ENCODE data around the gene MS4A2. TPM values are rescaled to one million over a fixed set of nuclear protein-coding genes. Genes with fewer than 3 reads are reported as not detected.

MS4A2 gene
- total and polyA plus RNA-seq, 2 donors (not counting 1 experiment from before 2014, with no cell fraction given), result not detected

DNA sequence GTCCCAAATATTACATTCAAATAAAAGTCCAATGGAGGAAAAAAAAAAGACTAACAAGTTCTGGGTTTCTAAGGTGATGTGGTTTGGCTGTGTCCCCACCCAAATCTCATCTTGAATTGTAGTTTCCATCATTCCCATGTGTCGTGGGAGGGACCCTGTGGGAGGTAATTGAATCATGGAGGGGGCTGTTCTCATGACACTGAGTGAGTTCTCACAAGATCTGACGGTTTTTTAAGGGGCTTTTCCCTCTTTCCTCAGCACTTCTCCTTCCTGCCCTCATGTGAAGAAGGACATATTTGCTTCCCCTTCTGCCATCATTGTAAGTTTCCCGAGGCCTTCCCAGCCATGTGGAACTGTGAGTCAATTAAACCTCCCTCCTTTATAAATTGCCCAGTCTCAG lies 7.9 kb upstream of the MS4A2 start:
- Histone ChIP-seq H3K4me2 (ENCODE audit: extremely low read depth, insufficient read depth, low read length) (no peak overlapping the region), H3K4me1 (ENCODE audit: control insufficient read depth, extremely low read depth, insufficient read depth, low read length) (no peaks in the 10 kb centered on the region), H3K79me2 (ENCODE audit: control insufficient read depth, insufficient read depth, low read length) (no peaks in the 10 kb centered on the region), H2AFZ (ENCODE audit: low read length) (no peak overlapping the region), H3K27me3 (ENCODE audit: control insufficient read depth, insufficient read depth, low read length) (no peaks in the 10 kb centered on the region), H3K9ac (ENCODE audit: insufficient read depth, low read length) (no peak overlapping the region), H3K27ac (ENCODE audit: insufficient read depth, low read length) (no peak overlapping the region), H3K4me3 (replicated peaks in 1 of 4; ENCODE audit: control extremely low read depth in 1 of 4, insufficient read depth in 1 of 4, low read depth in 3 of 4, low read length in 4 of 4) (no peak overlapping the region), H3K36me3 (ENCODE audit: control insufficient read depth, insufficient read depth, low read length) (no peaks in the 10 kb centered on the region), H3K9me3 (ENCODE audit: control insufficient read depth, insufficient read depth, low read depth, low read length) (no peaks in the 10 kb centered on the region), H4K20me1 (ENCODE audit: control insufficient read depth, extremely low read depth, insufficient read depth, low read length) (no peaks in the 10 kb centered on the region)
- no peak for DNase-seq (ENCODE audit: low read depth in 2 of 2)
- no peak for TF ChIP-seq EZH2 (IDR thresholded peaks at IDR 0.05; ENCODE audit: low read length, missing control alignments)
- TF ChIP-seq, protein P1, sequence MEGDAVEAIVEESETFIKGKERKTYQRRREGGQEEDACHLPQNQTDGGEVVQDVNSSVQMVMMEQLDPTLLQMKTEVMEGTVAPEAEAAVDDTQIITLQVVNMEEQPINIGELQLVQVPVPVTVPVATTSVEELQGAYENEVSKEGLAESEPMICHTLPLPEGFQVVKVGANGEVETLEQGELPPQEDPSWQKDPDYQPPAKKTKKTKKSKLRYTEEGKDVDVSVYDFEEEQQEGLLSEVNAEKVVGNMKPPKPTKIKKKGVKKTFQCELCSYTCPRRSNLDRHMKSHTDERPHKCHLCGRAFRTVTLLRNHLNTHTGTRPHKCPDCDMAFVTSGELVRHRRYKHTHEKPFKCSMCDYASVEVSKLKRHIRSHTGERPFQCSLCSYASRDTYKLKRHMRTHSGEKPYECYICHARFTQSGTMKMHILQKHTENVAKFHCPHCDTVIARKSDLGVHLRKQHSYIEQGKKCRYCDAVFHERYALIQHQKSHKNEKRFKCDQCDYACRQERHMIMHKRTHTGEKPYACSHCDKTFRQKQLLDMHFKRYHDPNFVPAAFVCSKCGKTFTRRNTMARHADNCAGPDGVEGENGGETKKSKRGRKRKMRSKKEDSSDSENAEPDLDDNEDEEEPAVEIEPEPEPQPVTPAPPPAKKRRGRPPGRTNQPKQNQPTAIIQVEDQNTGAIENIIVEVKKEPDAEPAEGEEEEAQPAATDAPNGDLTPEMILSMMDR (conservative IDR thresholded peaks at IDR 0.05 in 1 of 2, IDR thresholded peaks at IDR 0.05 in 1 of 2; ENCODE audit: low read depth in 1 of 2, low read length in 2 of 2), result no peak

DNA sequence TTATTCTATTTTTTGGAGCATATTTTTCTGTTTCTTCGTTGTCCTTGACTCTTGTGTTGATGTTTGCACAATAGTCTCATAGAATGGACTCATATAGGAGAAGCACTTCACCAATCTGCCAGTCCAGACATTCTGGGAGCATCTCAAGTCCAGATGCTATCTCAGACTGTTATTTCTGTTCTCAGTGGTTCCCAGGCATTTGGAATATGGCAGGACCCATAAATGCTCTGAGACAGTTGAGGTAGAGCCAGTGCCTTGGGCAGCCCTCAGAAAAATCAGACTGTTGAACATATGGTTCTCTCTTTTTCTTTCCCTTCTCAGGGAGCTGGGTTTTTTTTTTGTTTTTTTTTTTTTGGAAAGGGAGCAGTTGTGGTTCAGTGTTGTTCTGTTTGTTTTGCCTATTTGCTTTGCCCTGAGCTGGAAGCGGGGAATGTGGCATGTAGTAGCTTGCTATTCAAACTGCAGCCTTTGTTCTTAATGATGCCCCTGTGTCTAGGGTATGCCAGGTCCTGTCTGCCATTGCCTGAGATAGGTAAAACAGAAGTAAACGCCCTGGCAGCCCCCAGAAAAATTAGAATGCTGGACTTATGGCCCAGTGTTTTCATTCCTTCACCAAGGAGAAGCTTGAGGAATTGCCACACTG lies 3.7 kb upstream of the MS4A2 start:
- H3K27me3 ChIP-seq (ENCODE audit: control insufficient read depth, insufficient read depth, low read length), result no peaks in the 10 kb centered on the region
- TF ChIP-seq, protein P1 (conservative IDR thresholded peaks at IDR 0.05 in 1 of 2, IDR thresholded peaks at IDR 0.05 in 1 of 2; ENCODE audit: low read depth in 1 of 2, low read length in 2 of 2), result no peak
- no peak for TF ChIP-seq EZH2 (IDR thresholded peaks at IDR 0.05; ENCODE audit: low read length, missing control alignments)
- H3K9me3 ChIP-seq (ENCODE audit: control insufficient read depth, insufficient read depth, low read depth, low read length), result no peaks in the 10 kb centered on the region
- H2AFZ ChIP-seq (ENCODE audit: low read length), result no peak overlapping the region
- no peak overlapping the region for H3K9ac ChIP-seq (ENCODE audit: insufficient read depth, low read length)
- H3K36me3 ChIP-seq (ENCODE audit: control insufficient read depth, insufficient read depth, low read length), result no peaks in the 10 kb centered on the region
- H3K79me2 ChIP-seq (ENCODE audit: control insufficient read depth, insufficient read depth, low read length), result no peaks in the 10 kb centered on the region
- H4K20me1 ChIP-seq (ENCODE audit: control insufficient read depth, extremely low read depth, insufficient read depth, low read length), result no peaks in the 10 kb centered on the region
- no peak overlapping the region for H3K4me3 ChIP-seq (replicated peaks in 1 of 4; ENCODE audit: control extremely low read depth in 1 of 4, insufficient read depth in 1 of 4, low read depth in 3 of 4, low read length in 4 of 4)
- no peak for DNase-seq (ENCODE audit: low read depth in 2 of 2)
- no peak overlapping the region for H3K27ac ChIP-seq (ENCODE audit: insufficient read depth, low read length)
- H3K4me1 ChIP-seq (ENCODE audit: control insufficient read depth, extremely low read depth, insufficient read depth, low read length), result no peaks in the 10 kb centered on the region
- H3K4me2 ChIP-seq (ENCODE audit: extremely low read depth, insufficient read depth, low read length), result no peak overlapping the region

DNA sequence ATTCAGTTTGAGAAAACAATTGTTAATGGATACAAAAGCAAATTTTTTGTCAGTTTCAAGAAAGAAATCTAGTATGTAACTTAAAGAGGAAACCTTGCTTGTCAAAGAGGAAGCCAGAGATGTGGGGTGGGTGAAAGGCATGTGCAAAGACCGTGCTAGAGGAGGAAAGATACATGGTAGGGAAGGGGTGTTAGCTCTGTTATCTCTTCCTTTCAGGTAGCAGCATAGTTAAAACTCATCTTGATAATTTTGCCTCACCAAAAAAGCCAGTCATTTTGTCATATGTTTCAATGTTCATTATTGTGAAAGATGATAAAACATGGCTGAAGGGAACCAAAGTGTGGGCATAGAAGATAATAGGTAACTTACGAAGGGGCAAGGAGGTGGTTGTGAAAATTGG lies 2.6 kb upstream of the MS4A2 start:
- H3K4me1 ChIP-seq (ENCODE audit: control insufficient read depth, extremely low read depth, insufficient read depth, low read length), result no peaks in the 10 kb centered on the region
- H3K79me2 ChIP-seq (ENCODE audit: control insufficient read depth, insufficient read depth, low read length), result no peaks in the 10 kb centered on the region
- no peak overlapping the region for H3K27ac ChIP-seq (ENCODE audit: insufficient read depth, low read length)
- H4K20me1 ChIP-seq (ENCODE audit: control insufficient read depth, extremely low read depth, insufficient read depth, low read length), result no peaks in the 10 kb centered on the region
- H3K4me3 ChIP-seq (replicated peaks in 1 of 4; ENCODE audit: control extremely low read depth in 1 of 4, insufficient read depth in 1 of 4, low read depth in 3 of 4, low read length in 4 of 4), result no peak overlapping the region
- no peak overlapping the region for H3K9ac ChIP-seq (ENCODE audit: insufficient read depth, low read length)
- no peak for DNase-seq (ENCODE audit: low read depth in 2 of 2)
- H3K36me3 ChIP-seq (ENCODE audit: control insufficient read depth, insufficient read depth, low read length), result no peaks in the 10 kb centered on the region
- H3K9me3 ChIP-seq (ENCODE audit: control insufficient read depth, insufficient read depth, low read depth, low read length), result no peaks in the 10 kb centered on the region
- no peak overlapping the region for H2AFZ ChIP-seq (ENCODE audit: low read length)
- no peaks in the 10 kb centered on the region for H3K27me3 ChIP-seq (ENCODE audit: control insufficient read depth, insufficient read depth, low read length)
- H3K4me2 ChIP-seq (ENCODE audit: extremely low read depth, insufficient read depth, low read length), result no peak overlapping the region
- TF ChIP-seq, protein P1 (conservative IDR thresholded peaks at IDR 0.05 in 1 of 2, IDR thresholded peaks at IDR 0.05 in 1 of 2; ENCODE audit: low read depth in 1 of 2, low read length in 2 of 2), result no peak
- TF ChIP-seq EZH2 (IDR thresholded peaks at IDR 0.05; ENCODE audit: low read length, missing control alignments), result no peak

All from fibroblast of lung (primary cell).